HepG2 (cell line): ENCODE data around the gene CCDC73. TPM values are rescaled to one million over a fixed set of nuclear protein-coding genes. Genes with fewer than 3 reads are reported as not detected.
A peak's percentile ranks its signal among the peaks of the same experiment; 100 is the strongest.

Experiments
- ARNTL ChIP-seq: sonication (generic); formaldehyde crosslinking; IDR thresholded peaks from 2 replicates; pipeline ENCODE4 v1.4.0; 2020; ENCODE audit warnings: mild to moderate bottlenecking, missing genetic modification reagents
- ASH2L ChIP-seq: fragments of 300-600, 200-600 bp; sonication (generic); IDR thresholded peaks from 2 replicates; pipeline ENCODE4 v1.7.0; 2017; ENCODE audit warnings: low read depth, mild to moderate bottlenecking, moderate library complexity, mixed read lengths, low read length; ENCODE audit not compliant: insufficient read length
- ERF ChIP-seq: IDR thresholded peaks from 2 replicates; pipeline ENCODE4 v1.6.1; 2018; ENCODE audit warnings: missing biosample characterization, missing genetic modification reagents
- FOXP4 ChIP-seq: sonication (generic); formaldehyde crosslinking; IDR thresholded peaks from 2 replicates; pipeline ENCODE4 v1.4.0; 2020; ENCODE audit warnings: missing genetic modification reagents
- GATA4 ChIP-seq: sonication (generic); IDR thresholded peaks from 2 replicates; pipeline ENCODE4 v1.6.1; 2016; ENCODE audit warnings: antibody characterized with exemption, low read depth, borderline replicate concordance
- HHEX ChIP-seq: IDR thresholded peaks from 2 replicates; pipeline ENCODE4 v1.6.1; 2016; ENCODE audit warnings: control low read depth
- HNF4G ChIP-seq, 2 experiments: sonication (generic) in 1 of 2; formaldehyde crosslinking in 1 of 2; IDR thresholded peaks; 2 replicates each; pipeline versions ENCODE4 v1.4.0 to v1.6.1; 2011 to 2020; ENCODE audit warnings: borderline replicate concordance in 2 of 2, low read depth in 2 of 2, mild to moderate bottlenecking in 2 of 2, low read length in 1 of 2, missing genetic modification reagents in 1 of 2, moderate library complexity in 1 of 2
- MATR3 ChIP-seq: sonication (generic); formaldehyde crosslinking; IDR thresholded peaks from 2 replicates; pipeline ENCODE4 v1.4.0; 2020; ENCODE audit warnings: missing genetic modification reagents
- MTA1 ChIP-seq: sonication (generic); formaldehyde crosslinking; IDR thresholded peaks from 2 replicates; pipeline ENCODE4 v1.4.0; 2020; ENCODE audit warnings: missing genetic modification reagents, mild to moderate bottlenecking, borderline replicate concordance
- NBN ChIP-seq: fragments of 450-650 bp; conservative IDR thresholded peaks from 2 replicates; pipeline ENCODE4 v1.6.1; 2017
- SMYD3 ChIP-seq: sonication (generic); formaldehyde crosslinking; IDR thresholded peaks from 2 replicates; pipeline ENCODE4 v1.8.1; 2023; ENCODE audit warnings: mild to moderate bottlenecking, missing genetic modification reagents
- SRSF9 ChIP-seq: fragments of 200-400 bp; formaldehyde crosslinking; IDR thresholded peaks from 2 replicates; pipeline ENCODE4 v1.6.1; 2018; ENCODE audit warnings: borderline replicate concordance, mild to moderate bottlenecking, low read depth, low read length; ENCODE audit not compliant: insufficient read depth, poor library complexity, severe bottlenecking
- STAT6 ChIP-seq: sonication (generic); formaldehyde crosslinking; IDR thresholded peaks from 2 replicates; pipeline ENCODE4 v1.4.0; 2020; ENCODE audit warnings: missing genetic modification reagents, mild to moderate bottlenecking, borderline replicate concordance
- ZNF20 ChIP-seq: sonication (generic); formaldehyde crosslinking; IDR thresholded peaks from 2 replicates; pipeline ENCODE4 v1.4.0; 2020; ENCODE audit warnings: mild to moderate bottlenecking, moderate library complexity, missing genetic modification reagents
- ZNF326 ChIP-seq: sonication (generic); formaldehyde crosslinking; IDR thresholded peaks from 2 replicates; pipeline ENCODE4 v1.4.0; 2020; ENCODE audit warnings: missing genetic modification reagents, borderline replicate concordance
- ZNF335 ChIP-seq: sonication (generic); formaldehyde crosslinking; IDR thresholded peaks from 2 replicates; pipeline ENCODE4 v1.4.0; 2020; ENCODE audit warnings: missing genetic modification reagents
- ZNF574 ChIP-seq: sonication (generic); formaldehyde crosslinking; IDR thresholded peaks from 2 replicates; pipeline ENCODE4 v1.4.0; 2020; ENCODE audit warnings: missing genetic modification reagents
- ZNF598 ChIP-seq: sonication (generic); formaldehyde crosslinking; IDR thresholded peaks from 2 replicates; pipeline ENCODE4 v1.5.1; 2020; ENCODE audit warnings: mild to moderate bottlenecking, missing genetic modification reagents, borderline replicate concordance
- ZNF781 ChIP-seq: sonication (generic); formaldehyde crosslinking; IDR thresholded peaks from 2 replicates; pipeline ENCODE4 v1.5.1; 2020; ENCODE audit warnings: borderline replicate concordance, mild to moderate bottlenecking, missing genetic modification reagents; ENCODE audit errors: not compliant biosample characterization
- ZSCAN22 ChIP-seq: sonication (generic); formaldehyde crosslinking; IDR thresholded peaks from 2 replicates; pipeline ENCODE4 v1.4.0; 2020; ENCODE audit warnings: mild to moderate bottlenecking, missing genetic modification reagents
- polyA plus RNA-seq, 8 experiments: library from polyadenylated mRNA; depleted of rRNA in 3 of 8; stranded (reverse) in 7 of 8; unstranded in 1 of 8; fragments of >200 nt; fragmentation: Illumina TruSeq in 4 of 8; extraction: Trizol in 4 of 8; gene quantifications; 2 replicates each; pipeline versions ENCODE4 v1.2.1 to v1.2.3, GENCODE V29; 2011 to 2016; ENCODE audit warnings: low read depth in 4 of 8, missing spikeins in 1 of 8, mixed read lengths in 1 of 8; ENCODE audit not compliant: insufficient read depth in 1 of 8
- total RNA-seq, 5 experiments: library from RNA; depleted of rRNA; stranded (reverse); fragments of >200 nt; fragmentation: Illumina TruSeq; extraction: Trizol; gene quantifications; 2 replicates each; pipeline ENCODE4 v1.2.3, GENCODE V29; 2016; ENCODE audit warnings: low read depth in 1 of 5
- TF ChIP-seq, protein P1 (sequence below): sonication (generic); formaldehyde crosslinking; conservative IDR thresholded peaks from 2 replicates; pipeline ENCODE4 v1.4.0; 2020; ENCODE audit warnings: missing genetic modification reagents
- TF ChIP-seq, protein P2 (sequence below): sonication (generic); formaldehyde crosslinking; IDR thresholded peaks from 2 replicates; pipeline ENCODE4 v1.8.1; 2023; ENCODE audit warnings: mild to moderate bottlenecking, missing genetic modification reagents

The CCDC73 gene
- total and polyA plus RNA-seq, 2 of the 13 experiments (the other 11 are each of a cell fraction or from before 2014, with no cell fraction given), result 0.01 to 0.11 TPM

GRCh38 chr11:32580967-32581366, 213.5 kb downstream of the CCDC73 start (continued):
- no peak for TF ChIP-seq STAT6 (CRISPR knock-in tag)
- no peak for TF ChIP-seq ASH2L
- no peak for TF ChIP-seq ZNF335 (CRISPR knock-in tag)
- TF ChIP-seq ZNF574 (CRISPR knock-in tag), result no peak
- TF ChIP-seq NBN, result no peak
- TF ChIP-seq SRSF9, result no peak
- no peak for TF ChIP-seq ZNF781 (CRISPR knock-in tag)
- no peak for TF ChIP-seq HNF4G (IDR thresholded peaks at IDR 0.05; ENCODE audit: borderline replicate concordance, low read depth, low read length)
- no peak for TF ChIP-seq HNF4G (CRISPR knock-in tag; IDR thresholded peaks at IDR 0.05; ENCODE audit: borderline replicate concordance, low read depth)
- TF ChIP-seq, protein P1, sequence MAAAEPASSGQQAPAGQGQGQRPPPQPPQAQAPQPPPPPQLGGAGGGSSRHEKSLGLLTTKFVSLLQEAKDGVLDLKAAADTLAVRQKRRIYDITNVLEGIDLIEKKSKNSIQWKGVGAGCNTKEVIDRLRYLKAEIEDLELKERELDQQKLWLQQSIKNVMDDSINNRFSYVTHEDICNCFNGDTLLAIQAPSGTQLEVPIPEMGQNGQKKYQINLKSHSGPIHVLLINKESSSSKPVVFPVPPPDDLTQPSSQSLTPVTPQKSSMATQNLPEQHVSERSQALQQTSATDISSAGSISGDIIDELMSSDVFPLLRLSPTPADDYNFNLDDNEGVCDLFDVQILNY, result no peak
- no peak for TF ChIP-seq HHEX (CRISPR knock-in tag)
- no peak for TF ChIP-seq ZSCAN22 (CRISPR knock-in tag)
- no peak for TF ChIP-seq ERF (CRISPR knock-in tag)
- no peak for TF ChIP-seq SMYD3 (CRISPR knock-in tag)
- no peak for TF ChIP-seq GATA4
- TF ChIP-seq, protein P2, sequence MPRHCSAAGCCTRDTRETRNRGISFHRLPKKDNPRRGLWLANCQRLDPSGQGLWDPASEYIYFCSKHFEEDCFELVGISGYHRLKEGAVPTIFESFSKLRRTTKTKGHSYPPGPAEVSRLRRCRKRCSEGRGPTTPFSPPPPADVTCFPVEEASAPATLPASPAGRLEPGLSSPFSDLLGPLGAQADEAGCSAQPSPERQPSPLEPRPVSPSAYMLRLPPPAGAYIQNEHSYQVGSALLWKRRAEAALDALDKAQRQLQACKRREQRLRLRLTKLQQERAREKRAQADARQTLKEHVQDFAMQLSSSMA (CRISPR knock-in tag), result no peak
- no peak for TF ChIP-seq MATR3 (CRISPR knock-in tag)
- no peak for TF ChIP-seq ARNTL
- TF ChIP-seq FOXP4 (CRISPR knock-in tag), result 0 out of 2 replicates have a peak, but pooled peaks have one; percentile 17
- TF ChIP-seq ZNF326, result no peak
- TF ChIP-seq MTA1, result no peak
- no peak for TF ChIP-seq ZNF20 (CRISPR knock-in tag)
- TF ChIP-seq ZNF598 (CRISPR knock-in tag), result no peak
